NCI-H2227 treated with DMSO at 0.1 percent for 48 hours (cell line): ENCODE measurements around the gene GLTP.
"Not testable (repeated sequence)": the region's sequence is repeated elsewhere in the genome, so short reads cannot be mapped to it uniquely, and the experiment has no call there.

Experiments
- DNase-seq: peaks from one replicate; lab custom pipeline; 2025; lab: John Stamatoyannopoulos, UW

Gene GLTP

GRCh38 chr12:109877504-109878246, 2.7 kb downstream of the GLTP start:
- no peak for DNase-seq

GRCh38 chr12:109876406-109876805, 3.9 kb downstream of the GLTP start:
- no peak for DNase-seq

- no peak for DNase-seq
Measured at GRCh38 chr12:109875572-109876131, 4.7 kb downstream of the GLTP start.

- DNase-seq = no peak
Measured at GRCh38 chr12:109873653-109874052, 6.7 kb downstream of the GLTP start.

GRCh38 chr12:109871668-109872314, 8.6 kb downstream of the GLTP start:
- DNase-seq = no peak

GRCh38 chr12:109870648-109871047, 9.7 kb downstream of the GLTP start:
- DNase-seq = no peak

GRCh38 chr12:109868182-109869051, 11.9 kb downstream of the GLTP start:
- DNase-seq = no peak

GRCh38 chr12:109864916-109865315, 15.4 kb downstream of the GLTP start:
- DNase-seq = no peak

- DNase-seq = no peak
Measured at GRCh38 chr12:109863847-109864712, 16.3 kb downstream of the GLTP start.

- not testable (repeated sequence) for DNase-seq
Measured at GRCh38 chr12:109862491-109862890, 17.9 kb downstream of the GLTP start.

- no peak for DNase-seq
Measured at GRCh38 chr12:109861689-109862314, 18.5 kb downstream of the GLTP start.

- DNase-seq = no peak
Measured at GRCh38 chr12:109860977-109861376, 19.4 kb downstream of the GLTP start.

GRCh38 chr12:109858764-109859163, 21.6 kb downstream of the GLTP start:
- DNase-seq = no peak

- no peak for DNase-seq
Measured at GRCh38 chr12:109857715-109858114, 22.6 kb downstream of the GLTP start.

- DNase-seq = no peak
Measured at GRCh38 chr12:109855377-109855776, 25.0 kb downstream of the GLTP start.

GRCh38 chr12:109850518-109850917, 29.8 kb downstream of the GLTP start:
- not testable (repeated sequence) for DNase-seq

GRCh38 chr12:109847142-109847735, 33.1 kb downstream of the GLTP start:
- DNase-seq = no peak

GRCh38 chr12:109845824-109846205, 34.5 kb downstream of the GLTP start:
- DNase-seq = no peak

GRCh38 chr12:109844983-109845823, 35.1 kb downstream of the GLTP start:
- DNase-seq = peak; percentile 74

GRCh38 chr12:109844091-109844490, 36.2 kb downstream of the GLTP start:
- DNase-seq = no peak
